Keratinocyte (primary cell): ENCODE results near the gene RBM4B. TPM values are rescaled to one million over a fixed set of nuclear protein-coding genes. Genes with fewer than 3 reads are reported as not detected.

ENCODE experiments used
- DNase-seq: peaks from one replicate; pipeline ENCODE4 v3.0.0-alpha.2; 2011; ENCODE audit warnings: low read depth, missing footprints, low spot score
- FAIRE-seq: peaks from 2 replicates; lab custom pipeline; 2011; peaks lifted over from hg19 to GRCh38; lab: Jason Lieb, UNC
- H2AFZ ChIP-seq: 2 replicates; pipeline ENCODE4 v1.6.0; 2012; ENCODE audit warnings: low read length, control low read depth, inconsistent platforms; ENCODE audit not compliant: control insufficient read depth
- H3K27ac ChIP-seq: 2 replicates; pipeline ENCODE4 v1.5.1; 2011; ENCODE audit warnings: low read length; ENCODE audit not compliant: control insufficient read depth, insufficient read depth
- H3K27me3 ChIP-seq: 3 replicates; pipeline ENCODE4 v1.6.0; 2011; ENCODE audit warnings: low read length; ENCODE audit not compliant: control insufficient read depth, insufficient read depth; ENCODE audit errors: extremely low read depth
- H3K36me3 ChIP-seq, 2 experiments: 2 replicates in 1 of 2; 3 replicates in 1 of 2; pipeline ENCODE4 v1.5.1; 2011; ENCODE audit warnings: low read length in 2 of 2, mild to moderate bottlenecking in 1 of 2; ENCODE audit not compliant: control insufficient read depth in 2 of 2, insufficient read depth in 2 of 2; ENCODE audit errors: extremely low read depth in 1 of 2
- H3K4me1 ChIP-seq: 3 replicates; pipeline ENCODE4 v1.5.1; 2011; ENCODE audit warnings: low read length; ENCODE audit not compliant: control insufficient read depth, insufficient read depth; ENCODE audit errors: extremely low read depth
- H3K4me2 ChIP-seq: 3 replicates; pipeline ENCODE4 v1.6.0; 2011; ENCODE audit warnings: low read depth, low read length; ENCODE audit not compliant: control insufficient read depth, insufficient read depth; ENCODE audit errors: extremely low read depth
- H3K4me3 ChIP-seq, 3 experiments: fragments of 200-600 bp in 1 of 3; sonication (generic) in 1 of 3; 2 replicates in 2 of 3; 3 replicates in 1 of 3; pipeline ENCODE4 v1.5.1; 2011 to 2016; ENCODE audit warnings: low read length in 3 of 3, mild to moderate bottlenecking in 3 of 3, control low read depth in 2 of 3, inconsistent platforms in 1 of 3, low read depth in 1 of 3, mixed read lengths in 1 of 3, mixed run types in 1 of 3, moderate library complexity in 1 of 3; ENCODE audit not compliant: control insufficient read depth in 2 of 3, insufficient read depth in 2 of 3; ENCODE audit errors: extremely low read depth in 1 of 3
- H3K79me2 ChIP-seq: 2 replicates; pipeline ENCODE4 v1.6.0; 2012; ENCODE audit warnings: low read length; ENCODE audit not compliant: control insufficient read depth, insufficient read depth
- H3K9ac ChIP-seq: 3 replicates; pipeline ENCODE4 v1.6.0; 2011; ENCODE audit warnings: low read length; ENCODE audit not compliant: control insufficient read depth, insufficient read depth; ENCODE audit errors: extremely low read depth
- H3K9me1 ChIP-seq: 3 replicates; pipeline ENCODE4 v1.6.0; 2011; ENCODE audit warnings: low read length; ENCODE audit not compliant: control insufficient read depth, insufficient read depth; ENCODE audit errors: extremely low read depth
- H3K9me3 ChIP-seq: 2 replicates; pipeline ENCODE4 v1.5.1; 2012; ENCODE audit warnings: low read depth, low read length; ENCODE audit not compliant: control insufficient read depth
- H4K20me1 ChIP-seq: 3 replicates; pipeline ENCODE4 v1.6.0; 2011; ENCODE audit warnings: low read length; ENCODE audit not compliant: control insufficient read depth, insufficient read depth; ENCODE audit errors: extremely low read depth
- CTCF ChIP-seq, 3 experiments: IDR thresholded peaks in 1 of 3; conservative IDR thresholded peaks in 1 of 3; optimal IDR thresholded peaks in 1 of 3; 2 replicates in 2 of 3; 3 replicates in 1 of 3; pipeline versions ENCODE3 to v1.5.1; 2011; ENCODE audit warnings: low read length in 3 of 3, mild to moderate bottlenecking in 3 of 3, moderate library complexity in 2 of 3, control low read depth in 1 of 3, inconsistent platforms in 1 of 3; ENCODE audit not compliant: insufficient read depth in 2 of 3; ENCODE audit errors: extremely low read depth in 1 of 3
- EZH2 ChIP-seq: IDR thresholded peaks from one replicate; pipeline ENCODE4 v1.6.1; 2012; ENCODE audit warnings: inconsistent platforms, mild to moderate bottlenecking, low read length, moderate library complexity
- dilution Hi-C: fragments of 300-500 bp; cut with MboI; formaldehyde crosslinking; loops from one replicate; pipeline ENCODE4 v1.7.0; 2020; ENCODE audit warnings: low sequenced_read_pairs; ENCODE audit not compliant: extremely low pct_ligation_motif_present
- polyA plus RNA-seq, 5 experiments: library from polyadenylated mRNA; depleted of rRNA in 3 of 5; stranded (reverse) in 3 of 5; stranded (forward) in 1 of 5; unstranded in 1 of 5; fragments of >200 nt; gene quantifications; 1 replicate in 1 of 5; 2 replicates in 3 of 5; 3 replicates in 1 of 5; pipeline versions ENCODE4 v1.2.1 to v1.2.3, GENCODE V29; 2011 to 2012; ENCODE audit warnings: missing spikeins in 2 of 5, low read depth in 1 of 5, low replicate concordance in 1 of 5

RBM4B gene
- polyA plus RNA-seq, 1 donor (not counting 4 experiments of a cell fraction or from before 2014, with no cell fraction given), result 20.9 TPM

- H3K9me3 ChIP-seq, result no peaks in the 10 kb centered on the region
- H3K36me3 ChIP-seq, result peaks cover 23 to 35% of the 10 kb centered on the region in 2 experiments
- no peak overlapping the region for H3K9ac ChIP-seq
- H3K27me3 ChIP-seq, result no peaks in the 10 kb centered on the region
- H3K4me3 ChIP-seq, result no peak overlapping the region
- H3K9me1 ChIP-seq, result no peaks in the 10 kb centered on the region
- peaks cover 10% of the 10 kb centered on the region for H3K4me1 ChIP-seq
- no peak overlapping the region for H3K27ac ChIP-seq
- H2AFZ ChIP-seq, result no peak overlapping the region
- no peak for DNase-seq
- no peak for TF ChIP-seq EZH2
- no peak for TF ChIP-seq CTCF (optimal IDR thresholded peaks at IDR 0.05 in 1 of 3, IDR thresholded peaks at IDR 0.05 in 1 of 3, conservative IDR thresholded peaks at IDR 0.05 in 1 of 3; ENCODE audit: extremely low read depth in 1 of 3, insufficient read depth in 2 of 3, low read length in 3 of 3)
- H3K79me2 ChIP-seq, result no peaks in the 10 kb centered on the region
- no peak overlapping the region for H3K4me2 ChIP-seq
- no peak for FAIRE-seq
- dilution Hi-C loops, result loop anchor here (25.0 kb wide), 1 partner anchor 89 kb away; no protein-coding TSS in a partner anchor
- H4K20me1 ChIP-seq, result no peaks in the 10 kb centered on the region
Measured at GRCh38 chr11:66698491-66698890, 20.8 kb upstream of the RBM4B start.

DNA sequence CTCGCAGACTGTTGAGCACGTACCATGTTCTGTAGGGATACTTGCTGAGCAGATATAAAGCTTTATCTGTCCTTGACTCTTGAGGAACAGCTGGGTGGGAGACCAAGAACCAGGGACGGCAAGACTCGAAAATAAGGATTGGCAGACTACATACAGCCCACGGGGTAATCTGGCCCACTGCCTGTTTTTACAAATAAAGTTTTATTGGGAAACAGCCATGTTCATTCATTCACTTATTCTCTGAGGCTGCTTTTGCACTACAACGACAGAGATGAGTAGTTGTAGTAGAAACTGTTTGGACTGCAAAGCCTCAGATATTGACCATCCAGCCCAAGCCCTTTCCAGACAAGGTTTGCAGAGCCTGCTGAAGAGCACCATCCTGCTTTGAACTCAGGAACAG lies 20.3 kb upstream of the RBM4B start:
- H3K79me2 ChIP-seq, result no peaks in the 10 kb centered on the region
- no peak overlapping the region for H3K9ac ChIP-seq
- TF ChIP-seq CTCF (optimal IDR thresholded peaks at IDR 0.05 in 1 of 3, IDR thresholded peaks at IDR 0.05 in 1 of 3, conservative IDR thresholded peaks at IDR 0.05 in 1 of 3; ENCODE audit: extremely low read depth in 1 of 3, insufficient read depth in 2 of 3, low read length in 3 of 3), result no peak
- TF ChIP-seq EZH2, result no peak
- no peaks in the 10 kb centered on the region for H4K20me1 ChIP-seq
- no peaks in the 10 kb centered on the region for H3K27me3 ChIP-seq
- H3K4me1 ChIP-seq, result peaks cover 10% of the 10 kb centered on the region
- no peak overlapping the region for H3K27ac ChIP-seq
- H3K9me1 ChIP-seq, result no peaks in the 10 kb centered on the region
- FAIRE-seq (no peak), DNase-seq (no peak)
- dilution Hi-C loops, result loop anchor here (25.0 kb wide), 1 partner anchor 89 kb away; no protein-coding TSS in a partner anchor
- no peaks in the 10 kb centered on the region for H3K9me3 ChIP-seq
- H2AFZ ChIP-seq, result no peak overlapping the region
- no peak overlapping the region for H3K4me2 ChIP-seq
- H3K4me3 ChIP-seq, result no peak overlapping the region
- peaks cover 25 to 38% of the 10 kb centered on the region in 2 experiments for H3K36me3 ChIP-seq
